Right atrium auricular region (tissue), 2 donors: Measurements from ENCODE around the gene NMNAT2. TPM values are rescaled to one million over a fixed set of nuclear protein-coding genes. Genes with fewer than 3 reads are reported as not detected.

Experiments used
- DNase-seq: peaks from one replicate; pipeline ENCODE4 v3.0.0-alpha.2; 2019; ENCODE audit warnings: low spot score
- H3K27ac ChIP-seq, 2 donors: fragments of 200-600 bp; sonication (generic); 1 replicate in 1 of 2; 2 replicates in 1 of 2; pipeline ENCODE4 v1.5.1; 2016 to 2019
- H3K27me3 ChIP-seq, 2 donors: fragments of 200-600 bp; sonication (generic); one replicate each; pipeline versions ENCODE4 v1.5.1 to v1.6.0; 2017 to 2019
- H3K36me3 ChIP-seq: fragments of 200-600 bp; sonication (generic); one replicate; pipeline ENCODE4 v1.5.1; 2016
- H3K4me1 ChIP-seq, 2 donors: fragments of 200-600 bp; sonication (generic); one replicate each; pipeline versions ENCODE4 v1.5.1 to v1.6.0; 2017 to 2019
- H3K4me3 ChIP-seq, 2 donors: fragments of 200-600 bp; sonication (generic); 1 replicate in 1 of 2; 2 replicates in 1 of 2; pipeline ENCODE4 v1.5.1; 2017 to 2019; ENCODE audit warnings: mild to moderate bottlenecking in 1 of 2, moderate library complexity in 1 of 2
- H3K9me3 ChIP-seq, 2 donors: fragments of 200-600 bp; sonication (generic); one replicate each; pipeline ENCODE4 v1.5.1; 2019
- CTCF ChIP-seq, 2 donors: fragments of 200-600 bp; sonication (generic); IDR thresholded peaks; one replicate each; pipeline ENCODE4 v1.5.1; 2019; ENCODE audit warnings: antibody characterized with exemption in 2 of 2
- total RNA-seq, 2 donors: library from RNA; depleted of rRNA; stranded (reverse); fragments of >200 nt; gene quantifications; one replicate each; pipeline ENCODE4 v1.1.0, GENCODE V29; 2016

NMNAT2 gene
- total RNA-seq, 2 donors from 2014 or later: 38.6 to 40.0 TPM

GRCh38 chr1:183443466-183443865 lies 25.3 kb upstream of the NMNAT2 start:
- no peak for TF ChIP-seq CTCF (IDR thresholded peaks at IDR 0.05)
- Histone ChIP-seq H3K9me3 (no peaks in the 10 kb centered on the region), H3K27me3 (no peaks in the 10 kb centered on the region), H3K4me1 (no peaks in the 10 kb centered on the region), H3K27ac (no peak overlapping the region), H3K36me3 (no peaks in the 10 kb centered on the region), H3K4me3 (no peak overlapping the region)
- DNase-seq: no peak

DNA sequence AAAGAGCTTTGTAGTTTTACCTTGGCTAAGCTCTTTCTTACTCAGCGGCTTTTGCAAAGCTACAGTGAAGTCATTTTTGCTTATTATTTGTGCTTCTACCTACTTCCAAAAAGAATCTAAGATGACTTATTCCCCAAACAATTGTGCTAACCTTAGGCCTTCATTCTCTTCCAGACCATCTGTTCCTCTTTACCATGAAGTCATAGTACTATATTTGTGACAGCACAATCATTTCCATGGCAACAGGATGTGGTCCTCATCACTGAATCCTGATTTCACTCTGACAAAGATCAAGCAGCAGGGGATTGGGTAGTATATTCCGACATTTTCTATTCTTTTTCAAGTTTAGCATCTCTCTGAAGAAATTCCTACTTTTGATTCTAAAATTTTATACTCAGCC lies 24.8 kb upstream of the NMNAT2 start:
- Histone ChIP-seq H3K27me3 (no peaks in the 10 kb centered on the region), H3K27ac (peak overlapping the region in 1 of 2 donors; percentile 25), H3K4me3 (no peak overlapping the region), H3K36me3 (no peaks in the 10 kb centered on the region), H3K9me3 (no peaks in the 10 kb centered on the region), H3K4me1 (no peaks in the 10 kb centered on the region)
- no peak for DNase-seq
- no peak for TF ChIP-seq CTCF (IDR thresholded peaks at IDR 0.05)

DNA sequence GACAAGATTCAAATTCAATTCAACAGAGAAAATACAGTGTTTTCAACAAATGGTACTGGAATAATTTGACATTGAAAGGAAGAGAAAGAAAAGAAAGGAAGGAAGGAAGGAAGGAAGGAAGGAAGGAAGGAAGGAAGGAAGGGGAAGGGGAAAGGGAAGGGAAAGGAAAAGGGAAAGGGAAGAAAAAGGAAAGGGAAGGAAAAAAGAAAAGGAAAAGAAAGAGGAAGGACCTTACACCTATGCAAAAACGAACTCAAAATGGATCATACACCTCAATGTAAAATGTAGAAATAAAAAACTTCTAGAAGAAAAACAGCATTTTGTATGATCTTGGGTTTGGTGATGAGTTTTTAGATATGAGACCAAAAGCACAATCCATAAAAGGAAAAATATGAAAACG lies 19.9 kb upstream of the NMNAT2 start:
- no peaks in the 10 kb centered on the region for H3K36me3 ChIP-seq
- no peaks in the 10 kb centered on the region for H3K9me3 ChIP-seq
- TF ChIP-seq CTCF (IDR thresholded peaks at IDR 0.05): no peak
- H3K27me3 ChIP-seq: no peaks in the 10 kb centered on the region
- H3K4me3 ChIP-seq: no peak overlapping the region
- peaks cover 0 to 4% of the 10 kb centered on the region in 2 donors for H3K4me1 ChIP-seq
- no peak overlapping the region for H3K27ac ChIP-seq
- DNase-seq: no peak

- peak overlapping the region; percentile 29 to 40 for H3K4me3 ChIP-seq
- H3K27me3 ChIP-seq: no peaks in the 10 kb centered on the region
- peak overlapping the region; percentile 39 to 75 for H3K27ac ChIP-seq
- no peak for TF ChIP-seq CTCF (IDR thresholded peaks at IDR 0.05)
- no peaks in the 10 kb centered on the region for H3K9me3 ChIP-seq
- DNase-seq: no peak
- H3K36me3 ChIP-seq: no peaks in the 10 kb centered on the region
- H3K4me1 ChIP-seq: peaks cover 0 to 4% of the 10 kb centered on the region in 2 donors
Measured at GRCh38 chr1:183435497-183435896, 17.3 kb upstream of the NMNAT2 start.

- TF ChIP-seq CTCF (IDR thresholded peaks at IDR 0.05): no peak
- no peaks in the 10 kb centered on the region for H3K36me3 ChIP-seq
Measured at GRCh38 chr1:183433703-183434102, 15.5 kb upstream of the NMNAT2 start.

GRCh38 chr1:183432548-183432875 lies 14.3 kb upstream of the NMNAT2 start:
- Histone ChIP-seq H3K36me3 (no peaks in the 10 kb centered on the region), H3K27me3 (no peaks in the 10 kb centered on the region), H3K4me3 (no peak overlapping the region), H3K27ac (no peak overlapping the region), H3K9me3 (no peaks in the 10 kb centered on the region), H3K4me1 (peaks cover 0 to 4% of the 10 kb centered on the region in 2 donors)
- TF ChIP-seq CTCF (IDR thresholded peaks at IDR 0.05): no peak
- DNase-seq: no peak

More at GRCh38 chr1:183433703-183434102, 15.5 kb upstream of the NMNAT2 start:
- no peak for DNase-seq
- no peaks in the 10 kb centered on the region for H3K9me3 ChIP-seq
- peak overlapping the region; percentile 29 to 40 for H3K4me3 ChIP-seq
- H3K27ac ChIP-seq: peak overlapping the region; percentile 55 to 75
- H3K4me1 ChIP-seq: peaks cover 0 to 4% of the 10 kb centered on the region in 2 donors
- no peaks in the 10 kb centered on the region for H3K27me3 ChIP-seq
